IMR-90 (cell line): ENCODE results near the gene APC2. TPM values are rescaled to one million over a fixed set of nuclear protein-coding genes. Genes with fewer than 3 reads are reported as not detected.

Experiments
- ATAC-seq: fragments of 200-7000 bp; cut with Tn5 transposase; 2 replicates; pipeline ENCODE4 v1.9.1; 2020; ENCODE audit warnings: low read depth, mild to moderate bottlenecking, moderate library complexity
- BruUV-seq: library from RNA; stranded (reverse); fragments of 400-500 nt; replicated peaks from 2 replicates; lab custom pipeline; 2021; lab: Mats Ljungman, UMichigan
- CTCF ChIA-PET: fragments of 300-600 bp; formaldehyde crosslinking; extraction: SDS; loops from one replicate; lab custom pipeline; 2021; ENCODE audit warnings: antibody characterized with exemption; lab: Yijun Ruan, JAX
- POLR2A ChIA-PET: fragments of 300-600 bp; sonication (Branson Sonifier 250); formaldehyde crosslinking; loops from one replicate; lab custom pipeline; 2022; ENCODE audit warnings: antibody characterized with exemption; ENCODE audit not compliant: unreplicated experiment; lab: Charles Lee
- DNase-seq: peaks from one replicate; pipeline ENCODE4 v3.0.0; 2013
- H2AFZ ChIP-seq: replicated peaks from 2 replicates; pipeline ENCODE3; 2013; ENCODE audit warnings: low read length, mild to moderate bottlenecking; ENCODE audit not compliant: poor library complexity
- H2AK5ac ChIP-seq: 2 replicates; pipeline ENCODE4 v1.6.1; 2013; ENCODE audit warnings: low read depth, low read length, inconsistent platforms
- H2AK9ac ChIP-seq: replicated peaks from 2 replicates; pipeline ENCODE3; 2013; ENCODE audit warnings: mild to moderate bottlenecking, low read depth, low read length, moderate library complexity; ENCODE audit not compliant: poor library complexity
- H2BK120ac ChIP-seq: 2 replicates; pipeline ENCODE4 v1.6.1; 2013; ENCODE audit warnings: low read depth, low read length, inconsistent platforms
- H2BK15ac ChIP-seq: 3 replicates; pipeline ENCODE4 v1.6.1; 2013; ENCODE audit warnings: low read depth, low read length, inconsistent platforms
- H2BK20ac ChIP-seq: 2 replicates; pipeline ENCODE4 v1.6.1; 2013; ENCODE audit warnings: low read depth, mild to moderate bottlenecking, inconsistent platforms, low read length, moderate library complexity
- H2BK5ac ChIP-seq: 2 replicates; pipeline ENCODE4 v1.6.1; 2013; ENCODE audit warnings: mild to moderate bottlenecking, low read depth, low read length, inconsistent platforms; ENCODE audit not compliant: poor library complexity, severe bottlenecking
- H3K14ac ChIP-seq: replicated peaks from 2 replicates; pipeline ENCODE4 v1.6.1; 2013; ENCODE audit warnings: low read depth, low read length, inconsistent platforms
- H3K18ac ChIP-seq: 2 replicates; pipeline ENCODE4 v1.6.1; 2013; ENCODE audit warnings: low read depth, low read length, control low read depth
- H3K23ac ChIP-seq: 2 replicates; pipeline ENCODE4 v1.6.1; 2013; ENCODE audit warnings: low read depth, low read length, inconsistent platforms
- H3K27ac ChIP-seq: 2 replicates; pipeline ENCODE4 v1.5.1; 2013; ENCODE audit warnings: mild to moderate bottlenecking, control low read depth, low read length; ENCODE audit not compliant: insufficient read depth
- H3K27me3 ChIP-seq: 2 replicates; pipeline ENCODE4 v1.6.1; 2013; ENCODE audit warnings: low read length; ENCODE audit not compliant: control insufficient read depth, insufficient read depth
- H3K36me3 ChIP-seq: 2 replicates; pipeline ENCODE4 v1.6.1; 2013; ENCODE audit warnings: low read length, mixed read lengths; ENCODE audit not compliant: control insufficient read depth, insufficient read depth
- H3K4ac ChIP-seq: 2 replicates; pipeline ENCODE4 v1.6.1; 2013; ENCODE audit warnings: low read depth, low read length, inconsistent platforms
- H3K4me1 ChIP-seq: 2 replicates; pipeline ENCODE4 v1.6.1; 2013; ENCODE audit warnings: low read length, mixed read lengths; ENCODE audit not compliant: control insufficient read depth, insufficient read depth
- H3K4me2 ChIP-seq: 2 replicates; pipeline ENCODE4 v1.6.1; 2013; ENCODE audit warnings: low read depth, mild to moderate bottlenecking, control low read depth, low read length, moderate library complexity
- H3K4me3 ChIP-seq: 2 replicates; pipeline ENCODE4 v1.5.1; 2013; ENCODE audit warnings: low read depth, mild to moderate bottlenecking, control low read depth, low read length, moderate library complexity; ENCODE audit not compliant: insufficient read depth
- H3K56ac ChIP-seq: 2 replicates; pipeline ENCODE4 v1.6.1; 2013; ENCODE audit warnings: low read length, inconsistent platforms; ENCODE audit not compliant: insufficient read depth; ENCODE audit errors: extremely low read depth
- H3K79me1 ChIP-seq, 2 experiments: 2 replicates each; pipeline ENCODE4 v1.6.1; 2013; ENCODE audit warnings: low read length in 2 of 2, inconsistent platforms in 1 of 2, low read depth in 1 of 2
- H3K9ac ChIP-seq: 2 replicates; pipeline ENCODE4 v1.6.1; 2013; ENCODE audit warnings: low read depth, low read length, control low read depth
- H3K9me1 ChIP-seq: 2 replicates; pipeline ENCODE4 v1.6.1; 2013; ENCODE audit warnings: low read length, inconsistent platforms; ENCODE audit not compliant: insufficient read depth
- H3K9me3 ChIP-seq: 2 replicates; pipeline ENCODE4 v1.6.1; 2013; ENCODE audit warnings: low read length; ENCODE audit not compliant: control insufficient read depth, insufficient read depth
- H4K20me1 ChIP-seq: 2 replicates; pipeline ENCODE4 v1.6.1; 2013; ENCODE audit warnings: low read length, inconsistent platforms; ENCODE audit not compliant: insufficient read depth
- H4K5ac ChIP-seq: 2 replicates; pipeline ENCODE4 v1.6.1; 2013; ENCODE audit warnings: mild to moderate bottlenecking, low read depth, low read length, control low read depth
- H4K8ac ChIP-seq, 2 experiments: 2 replicates each; pipeline ENCODE4 v1.6.1; 2013; ENCODE audit warnings: low read depth in 2 of 2, low read length in 2 of 2, control low read depth in 1 of 2, inconsistent platforms in 1 of 2
- H4K91ac ChIP-seq: 2 replicates; pipeline ENCODE4 v1.6.1; 2013; ENCODE audit warnings: low read depth, low read length, inconsistent platforms; ENCODE audit not compliant: insufficient read depth
- CEBPB ChIP-seq: IDR thresholded peaks from 2 replicates; pipeline ENCODE4 v1.6.1; 2012; ENCODE audit warnings: low read depth, low read length, improper control_type of control experiment
- CHD1 ChIP-seq: IDR thresholded peaks from 2 replicates; pipeline ENCODE4 v1.6.1; 2012; ENCODE audit warnings: low read depth, low read length, improper control_type of control experiment
- ELK1 ChIP-seq: fragments of 150-350 bp; IDR thresholded peaks from 2 replicates; pipeline ENCODE4 v1.6.1; 2016; ENCODE audit warnings: low read depth, mild to moderate bottlenecking, low read length, moderate library complexity, borderline replicate concordance
- FOS ChIP-seq: fragments of 150-350 bp; IDR thresholded peaks from 2 replicates; pipeline ENCODE4 v1.6.1; 2016; ENCODE audit warnings: low read depth, low read length
- MAFK ChIP-seq: IDR thresholded peaks from 2 replicates; pipeline ENCODE4 v1.6.1; 2012; ENCODE audit warnings: low read depth, low read length, improper control_type of control experiment
- MAZ ChIP-seq: IDR thresholded peaks from 2 replicates; pipeline ENCODE4 v1.6.1; 2012; ENCODE audit warnings: low read depth, mild to moderate bottlenecking, low read length, improper control_type of control experiment, moderate library complexity, borderline replicate concordance
- NFE2L2 ChIP-seq: fragments of 150-350 bp; IDR thresholded peaks from 2 replicates; pipeline ENCODE4 v1.6.1; 2016; ENCODE audit warnings: low read depth, mild to moderate bottlenecking, low read length
- POLR2A ChIP-seq: IDR thresholded peaks from 2 replicates; pipeline ENCODE4 v1.6.1; 2012; ENCODE audit warnings: mild to moderate bottlenecking, low read depth, low read length
- RAD21 ChIP-seq: IDR thresholded peaks from 2 replicates; pipeline ENCODE4 v1.6.1; 2012; ENCODE audit warnings: low read length, improper control_type of control experiment
- RCOR1 ChIP-seq: IDR thresholded peaks from 2 replicates; pipeline ENCODE4 v1.6.1; 2012; ENCODE audit warnings: mild to moderate bottlenecking, low read length, improper control_type of control experiment; ENCODE audit not compliant: insufficient replicate concordance
- RFX5 ChIP-seq: IDR thresholded peaks from 2 replicates; pipeline ENCODE4 v1.8.0; 2012; ENCODE audit warnings: low read depth, mild to moderate bottlenecking, low read length, moderate library complexity
- USF2 ChIP-seq: fragments of 150-350 bp; IDR thresholded peaks from 2 replicates; pipeline ENCODE4 v1.6.1; 2017; ENCODE audit warnings: mild to moderate bottlenecking, antibody characterized with exemption, low read length, low read depth
- WGBS, 2 experiments: methylation state at CpG; one replicate each; pipeline versions ENCODE4 v1.1.5 to v1.1.7; 2013; ENCODE audit warnings: missing lambda C conversion rate in 2 of 2; ENCODE audit not compliant: insufficient read length in 1 of 2; ENCODE audit errors: extremely low coverage in 2 of 2; 5-methylcytosine and 5-hydroxymethylcytosine counted together
- dilution Hi-C: fragments of 300-500 bp; cut with HindIII; formaldehyde crosslinking; loops from one replicate; pipeline ENCODE4 v1.14.3; 2018; ENCODE audit warnings: low sequenced_read_pairs; ENCODE audit not compliant: unreplicated experiment
- in situ Hi-C: fragments of 300-500 bp; cut with MboI; formaldehyde crosslinking; loops from 3 replicates; pipeline ENCODE4 v1.14.3; 2019; ENCODE audit warnings: low sequenced_read_pairs, inconsistent platforms, mixed read lengths
- intact Hi-C: fragments of 100-400 bp; cut with micrococcal nuclease; formaldehyde crosslinking; loops from 2 replicates; pipeline ENCODE4 v1.10.0; 2022
- polyA plus RNA-seq, 3 experiments: library from polyadenylated mRNA; depleted of rRNA; stranded (reverse); fragments of >200 nt; gene quantifications; 2 replicates each; pipeline ENCODE4 v1.2.3, GENCODE V29; 2012; ENCODE audit warnings: low replicate concordance in 1 of 3
- total RNA-seq: library from RNA; depleted of rRNA; stranded (reverse); fragments of >200 nt; gene quantifications from 2 replicates; pipeline ENCODE4 v1.2.3, GENCODE V29; 2012

The APC2 gene
- total and polyA plus RNA-seq, 2 of the 4 experiments (the other 2 are of a cell fraction) = 0.36 to 0.41 TPM

- peaks cover 0 to 5% of the 10 kb centered on the region in 2 experiments; a peak in 1 of 4 replicates for H3K79me1 ChIP-seq
- H3K14ac ChIP-seq = no peak overlapping the region
- no peak overlapping the region for H3K23ac ChIP-seq
- dilution Hi-C loops (no loop called here), intact Hi-C loops (no loop called here), in situ Hi-C loops (no loop called here)
- H3K27me3 ChIP-seq = peaks cover 59% of the 10 kb centered on the region
- no peaks in the 10 kb centered on the region for H3K9me1 ChIP-seq
- H3K9ac ChIP-seq = no peak overlapping the region
- no peak overlapping the region for H2BK20ac ChIP-seq
- H3K56ac ChIP-seq = no peak overlapping the region
- H2BK15ac ChIP-seq = no peak overlapping the region
- no peak overlapping the region for H4K8ac ChIP-seq
- H2AFZ ChIP-seq = no peak overlapping the region
- H3K4me1 ChIP-seq = peaks cover 5% of the 10 kb centered on the region; the same call in 1 of the 2 replicates
- no peak for DNase-seq
- ChIA-PET POLR2A (no interaction called here), CTCF (no interaction called here)
- no peak overlapping the region for H2AK5ac ChIP-seq
- 100% methylated on average over 3 of the region's 9 CpGs; no CpG with 5 or more reads in 1 of the 2 experiments for WGBS, 2 experiments
- BruUV-seq = no TSS peak
- no peak overlapping the region for H2BK120ac ChIP-seq
- no peak overlapping the region for H4K5ac ChIP-seq
- no peak overlapping the region for H4K91ac ChIP-seq
- H2AK9ac ChIP-seq = no peak overlapping the region
- ATAC-seq = no peak
- H2BK5ac ChIP-seq = no peak overlapping the region
- peaks cover 49% of the 10 kb centered on the region for H4K20me1 ChIP-seq
- H3K18ac ChIP-seq = no peak overlapping the region
- no peak overlapping the region for H3K4me2 ChIP-seq
- H3K4ac ChIP-seq = no peak overlapping the region
- TF ChIP-seq FOS = no peak
- TF ChIP-seq POLR2A = no peak
- no peak for TF ChIP-seq RCOR1
- no peak for TF ChIP-seq USF2
- no peak for TF ChIP-seq ELK1
- TF ChIP-seq RFX5 = no peak
- no peak for TF ChIP-seq MAZ
- TF ChIP-seq CHD1 = no peak
- TF ChIP-seq NFE2L2 = no peak
- no peak for TF ChIP-seq MAFK
- no peak for TF ChIP-seq CEBPB
- no peak for TF ChIP-seq RAD21
- H3K4me3 ChIP-seq = no peak overlapping the region
- no peak overlapping the region for H3K27ac ChIP-seq
- H3K9me3 ChIP-seq = no peaks in the 10 kb centered on the region
- no peaks in the 10 kb centered on the region for H3K36me3 ChIP-seq
Measured at GRCh38 chr19:1447944-1448343, 2.0 kb upstream of the APC2 start.
